ENCODE results near the gene TLN1. TPM values are rescaled to one million over a fixed set of nuclear protein-coding genes. Genes with fewer than 3 reads are reported as not detected.

The TLN1 gene, protein sequence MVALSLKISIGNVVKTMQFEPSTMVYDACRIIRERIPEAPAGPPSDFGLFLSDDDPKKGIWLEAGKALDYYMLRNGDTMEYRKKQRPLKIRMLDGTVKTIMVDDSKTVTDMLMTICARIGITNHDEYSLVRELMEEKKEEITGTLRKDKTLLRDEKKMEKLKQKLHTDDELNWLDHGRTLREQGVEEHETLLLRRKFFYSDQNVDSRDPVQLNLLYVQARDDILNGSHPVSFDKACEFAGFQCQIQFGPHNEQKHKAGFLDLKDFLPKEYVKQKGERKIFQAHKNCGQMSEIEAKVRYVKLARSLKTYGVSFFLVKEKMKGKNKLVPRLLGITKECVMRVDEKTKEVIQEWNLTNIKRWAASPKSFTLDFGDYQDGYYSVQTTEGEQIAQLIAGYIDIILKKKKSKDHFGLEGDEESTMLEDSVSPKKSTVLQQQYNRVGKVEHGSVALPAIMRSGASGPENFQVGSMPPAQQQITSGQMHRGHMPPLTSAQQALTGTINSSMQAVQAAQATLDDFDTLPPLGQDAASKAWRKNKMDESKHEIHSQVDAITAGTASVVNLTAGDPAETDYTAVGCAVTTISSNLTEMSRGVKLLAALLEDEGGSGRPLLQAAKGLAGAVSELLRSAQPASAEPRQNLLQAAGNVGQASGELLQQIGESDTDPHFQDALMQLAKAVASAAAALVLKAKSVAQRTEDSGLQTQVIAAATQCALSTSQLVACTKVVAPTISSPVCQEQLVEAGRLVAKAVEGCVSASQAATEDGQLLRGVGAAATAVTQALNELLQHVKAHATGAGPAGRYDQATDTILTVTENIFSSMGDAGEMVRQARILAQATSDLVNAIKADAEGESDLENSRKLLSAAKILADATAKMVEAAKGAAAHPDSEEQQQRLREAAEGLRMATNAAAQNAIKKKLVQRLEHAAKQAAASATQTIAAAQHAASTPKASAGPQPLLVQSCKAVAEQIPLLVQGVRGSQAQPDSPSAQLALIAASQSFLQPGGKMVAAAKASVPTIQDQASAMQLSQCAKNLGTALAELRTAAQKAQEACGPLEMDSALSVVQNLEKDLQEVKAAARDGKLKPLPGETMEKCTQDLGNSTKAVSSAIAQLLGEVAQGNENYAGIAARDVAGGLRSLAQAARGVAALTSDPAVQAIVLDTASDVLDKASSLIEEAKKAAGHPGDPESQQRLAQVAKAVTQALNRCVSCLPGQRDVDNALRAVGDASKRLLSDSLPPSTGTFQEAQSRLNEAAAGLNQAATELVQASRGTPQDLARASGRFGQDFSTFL (N-terminal part only)
- total RNA-seq: 160 TPM

DNA sequence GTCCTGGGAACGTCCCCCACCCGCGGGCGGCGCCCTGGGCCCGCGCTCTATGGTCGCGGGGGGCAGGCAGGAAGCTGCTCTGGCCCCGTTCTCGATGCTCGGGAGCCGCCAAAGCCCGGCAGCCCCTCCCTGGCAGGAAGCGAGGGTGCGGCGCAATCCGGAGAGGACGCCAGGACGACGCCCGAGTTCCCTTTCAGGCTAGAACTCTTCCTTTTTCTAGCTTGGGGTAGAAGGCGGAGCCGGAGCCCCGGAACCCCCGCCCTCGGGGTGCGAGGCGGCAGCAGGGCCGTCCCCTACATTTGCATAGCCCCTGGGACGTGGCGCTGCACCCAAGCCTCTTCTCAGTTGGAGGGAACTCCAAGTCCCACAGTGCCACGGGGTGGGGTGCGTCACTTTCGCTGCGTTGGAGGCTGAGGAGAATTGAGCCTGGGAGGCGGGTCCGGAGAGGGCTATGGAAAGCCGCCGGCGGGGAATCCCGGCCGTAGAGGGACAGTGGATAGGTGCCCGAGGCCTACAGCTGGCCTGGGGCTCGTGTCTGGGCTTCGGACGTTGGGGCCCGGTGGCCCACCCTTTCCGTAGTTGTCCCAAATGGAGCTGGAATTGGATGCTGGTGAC lies at the start of gene TLN1, which contains the start of gene CREB3:
TLN1 (minus strand) TSS at position 11 of the 615 bp plus-strand sequence. CDS start 6,501 bp downstream, outside the sequence.
CREB3 (plus strand) TSS at position 482 of the 615 bp plus-strand sequence; CDS start at position 589, 107 bp downstream.

DNA sequence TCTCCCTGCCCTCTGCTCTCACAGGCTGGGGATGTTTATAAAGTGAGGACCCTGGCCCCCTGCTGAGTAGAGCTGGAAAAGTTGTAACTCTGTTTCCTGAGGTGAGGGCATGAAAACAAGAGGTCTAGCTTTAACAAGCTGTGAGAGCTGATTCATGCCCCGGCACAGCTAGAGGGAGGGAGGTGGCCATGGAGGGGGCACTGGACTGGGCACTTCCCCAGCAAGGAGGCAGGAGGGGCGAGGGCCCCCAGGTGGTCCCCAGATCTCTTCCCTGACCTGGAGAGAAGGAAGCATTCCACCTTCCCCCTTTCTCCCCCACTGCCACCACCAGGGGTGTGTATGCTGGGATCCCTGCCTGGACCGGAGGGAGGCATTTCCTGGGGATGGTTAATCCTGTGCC lies 22.3 kb upstream of the TLN1 start, which contains the start of gene MSMP:
MSMP (minus strand) TSS at position 13 of the 400 bp plus-strand sequence. CDS start 147 bp downstream, outside the sequence.

DNA sequence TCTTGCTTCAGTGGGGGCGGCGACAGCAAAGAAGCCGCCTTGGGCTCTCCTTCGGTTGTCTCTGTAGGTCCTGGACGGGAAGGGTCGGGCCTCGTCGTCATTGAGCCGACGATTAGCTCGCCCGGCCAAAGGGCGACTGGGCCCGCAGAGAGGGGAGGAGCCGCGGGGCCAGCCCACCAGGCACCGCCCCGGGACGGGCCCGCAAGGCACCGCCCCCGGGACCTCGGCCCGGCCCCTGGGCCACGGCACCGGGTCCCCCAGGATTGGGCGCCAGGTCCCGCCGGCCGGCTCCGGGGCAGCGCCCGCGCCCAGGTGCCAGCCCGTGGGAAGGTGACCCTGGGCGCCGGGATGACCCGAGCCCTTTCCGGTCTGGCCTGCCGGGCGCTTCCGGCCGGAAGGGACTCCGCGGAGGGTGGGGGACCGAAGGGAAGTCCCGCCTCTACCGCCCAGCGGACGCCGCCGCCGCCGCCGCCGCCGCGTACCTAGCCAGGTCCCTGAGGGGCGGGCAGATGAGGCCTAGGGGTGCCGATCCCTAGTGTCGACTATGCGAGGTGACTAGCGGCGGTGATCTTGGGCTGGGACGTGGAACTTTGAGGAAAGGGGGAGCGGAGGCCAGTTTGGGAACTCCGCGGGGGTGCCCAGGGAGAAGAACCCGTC lies 17.0 kb upstream of the TLN1 start, which contains the start of the genes GBA2 and RGP1:
GBA2 (minus strand) TSS at position 371 of the 657 bp plus-strand sequence. CDS start 524 bp downstream, outside the sequence.
RGP1 (plus strand) TSS at position 430 of the 657 bp plus-strand sequence. CDS start 469 bp downstream, outside the sequence.

DNA sequence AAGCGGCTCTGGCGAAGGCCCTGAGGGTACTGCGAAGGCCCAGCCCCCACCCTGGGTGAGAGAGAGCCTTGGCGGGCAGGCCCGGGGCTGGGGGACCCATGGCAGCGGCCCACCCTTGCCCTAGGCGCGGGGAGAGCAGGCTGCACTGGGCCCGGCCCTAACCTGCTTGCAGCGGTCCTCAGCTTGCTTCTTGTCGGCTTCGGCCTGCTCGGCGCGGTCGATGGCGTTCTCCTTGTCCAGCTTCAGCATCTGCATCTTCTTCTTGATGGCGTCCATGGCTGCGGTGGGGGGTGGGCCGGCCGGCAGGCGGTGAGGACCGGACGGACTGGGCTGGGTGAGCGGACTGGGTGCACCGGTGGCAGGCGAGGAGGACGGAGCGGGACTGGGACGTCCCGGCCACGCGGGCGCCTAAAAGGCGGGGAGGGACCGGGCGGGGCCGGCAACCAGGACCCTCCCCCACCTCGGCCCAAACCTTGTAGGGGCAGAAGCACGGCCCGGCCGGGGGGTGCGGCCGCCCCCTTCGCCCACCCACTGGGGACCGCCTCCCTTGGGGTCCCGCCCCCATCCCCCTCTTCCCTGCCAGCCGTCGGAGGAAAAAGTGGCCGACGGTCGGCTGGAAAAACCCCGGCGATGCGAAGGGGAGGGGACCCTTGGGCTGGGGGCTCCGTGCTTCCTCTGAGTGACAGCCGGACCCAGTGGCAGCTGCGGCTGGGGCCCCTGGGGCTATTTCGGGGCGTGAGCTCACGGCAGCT lies 42.3 kb downstream of the TLN1 start, which contains the start of gene TPM2:
TPM2 (minus strand) TSS at position 384 of the 752 bp plus-strand sequence; CDS start at position 276, 108 bp downstream.

DNA sequence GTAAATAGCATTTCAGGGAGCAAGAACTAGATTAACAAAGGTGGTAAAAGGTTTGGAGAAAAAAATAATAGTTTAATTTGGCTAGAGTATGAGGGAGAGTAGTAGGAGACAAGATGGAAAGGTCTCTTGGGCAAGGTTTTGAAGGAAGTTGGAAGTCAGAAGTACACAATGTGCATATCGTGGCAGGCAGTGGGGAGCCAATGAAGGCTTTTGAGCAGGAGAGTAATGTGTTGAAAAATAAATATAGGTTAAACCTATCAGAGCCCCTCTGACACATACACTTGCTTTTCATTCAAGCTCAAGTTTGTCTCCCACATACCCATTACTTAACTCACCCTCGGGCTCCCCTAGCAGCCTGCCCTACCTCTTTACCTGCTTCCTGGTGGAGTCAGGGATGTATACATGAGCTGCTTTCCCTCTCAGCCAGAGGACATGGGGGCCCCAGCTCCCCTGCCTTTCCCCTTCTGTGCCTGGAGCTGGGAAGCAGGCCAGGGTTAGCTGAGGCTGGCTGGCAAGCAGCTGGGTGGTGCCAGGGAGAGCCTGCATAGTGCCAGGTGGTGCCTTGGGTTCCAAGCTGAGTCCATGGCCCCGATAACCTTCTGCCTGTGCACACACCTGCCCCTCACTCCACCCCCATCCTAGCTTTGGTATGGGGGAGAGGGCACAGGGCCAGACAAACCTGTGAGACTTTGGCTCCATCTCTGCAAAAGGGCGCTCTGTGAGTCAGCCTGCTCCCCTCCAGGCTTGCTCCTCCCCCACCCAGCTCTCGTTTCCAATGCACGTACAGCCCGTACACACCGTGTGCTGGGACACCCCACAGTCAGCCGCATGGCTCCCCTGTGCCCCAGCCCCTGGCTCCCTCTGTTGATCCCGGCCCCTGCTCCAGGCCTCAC lies 58.6 kb downstream of the TLN1 start, which contains the start of gene CA9:
CA9 (plus strand) TSS at position 797 of the 893 bp plus-strand sequence; CDS start at position 829, 32 bp downstream.

DNA sequence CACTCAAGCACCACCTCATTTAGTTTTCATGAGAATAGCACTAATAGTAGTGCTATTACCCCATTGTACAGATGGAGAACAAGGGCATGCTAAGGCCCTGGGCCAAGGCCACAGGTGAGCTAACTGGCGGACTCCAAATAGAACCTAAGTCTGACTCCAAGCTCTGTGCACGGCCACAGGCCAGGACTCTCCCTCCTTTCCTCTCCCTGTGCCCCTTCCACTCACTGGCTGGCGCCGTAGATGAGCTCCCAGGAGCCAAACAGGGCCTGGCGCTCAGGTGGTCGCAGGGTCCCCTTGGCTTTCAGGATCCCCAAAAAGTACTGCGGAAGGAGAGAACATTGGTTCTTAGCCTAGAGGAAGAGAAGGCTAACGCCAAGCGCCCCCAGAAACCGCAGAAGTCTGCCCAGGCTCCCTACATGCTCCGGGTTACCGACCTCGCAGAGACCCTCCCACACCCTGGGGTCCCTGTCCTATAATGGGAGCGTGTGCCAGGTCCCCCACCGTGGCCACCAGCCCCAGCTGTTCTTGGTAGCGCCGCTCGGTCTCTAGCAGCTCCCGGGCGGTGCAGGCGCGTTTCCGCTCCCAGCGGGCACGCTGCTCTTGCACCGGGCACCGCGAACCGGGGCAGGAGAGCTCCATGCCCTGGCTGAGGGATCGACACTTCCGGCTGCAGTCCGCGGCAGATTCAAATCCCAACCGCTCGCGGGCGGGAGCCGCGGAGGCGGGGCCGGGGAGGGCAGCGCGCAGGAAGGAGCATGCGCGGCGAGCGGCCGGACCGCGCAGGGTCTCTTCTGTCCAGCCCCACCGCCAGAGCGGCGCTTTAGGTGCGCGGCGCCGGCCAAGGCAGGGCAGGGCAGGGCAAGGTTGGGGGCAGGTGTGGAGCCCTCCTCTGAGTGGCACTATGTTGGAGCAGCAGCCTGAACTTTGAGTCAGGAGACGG lies 67.2 kb downstream of the TLN1 start, which contains the start of gene ARHGEF39:
ARHGEF39 (minus strand) TSS at position 665 of the 940 bp plus-strand sequence; CDS start at position 639, 26 bp downstream.

DNA sequence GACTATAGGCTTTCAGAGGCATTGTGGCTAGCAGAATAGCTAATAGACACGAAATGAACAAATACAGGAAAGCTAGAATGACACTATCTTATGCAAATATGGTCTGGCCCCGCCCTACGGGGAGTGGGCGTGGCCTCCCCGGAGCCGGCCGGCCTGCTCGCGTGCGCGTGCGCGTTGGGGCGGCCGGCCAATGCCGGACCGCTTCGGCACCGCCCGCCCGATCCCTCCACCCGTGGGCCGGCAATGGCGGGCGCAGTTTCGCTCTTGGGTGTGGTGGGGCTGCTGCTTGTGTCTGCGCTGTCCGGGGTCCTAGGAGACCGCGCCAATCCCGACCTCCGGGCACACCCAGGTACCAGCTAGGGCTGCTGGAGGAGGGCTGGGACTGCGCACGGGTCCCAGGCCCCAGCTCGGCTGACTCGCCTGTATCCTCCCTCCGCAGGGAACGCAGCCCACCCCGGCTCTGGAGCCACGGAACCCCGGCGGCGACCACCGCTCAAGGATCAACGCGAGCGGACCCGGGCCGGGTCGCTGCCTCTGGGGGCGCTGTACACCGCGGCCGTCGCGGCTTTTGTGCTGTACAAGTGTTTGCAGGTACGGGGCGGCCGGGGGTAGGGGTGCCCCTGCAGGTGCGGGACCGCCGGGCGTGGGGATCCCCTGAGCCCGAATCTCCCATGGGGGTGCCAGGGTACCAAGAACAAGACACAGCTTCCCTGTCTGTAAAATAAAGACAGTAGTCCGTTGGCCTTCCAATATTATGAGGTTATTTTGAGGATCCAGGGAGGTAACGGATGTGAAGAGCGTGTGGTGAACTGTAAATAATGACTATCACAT lies 73.6 kb downstream of the TLN1 start, which contains the start of gene CCDC107:
CCDC107 (plus strand) TSS at position 156 of the 831 bp plus-strand sequence; CDS start at position 244, 88 bp downstream.

DNA sequence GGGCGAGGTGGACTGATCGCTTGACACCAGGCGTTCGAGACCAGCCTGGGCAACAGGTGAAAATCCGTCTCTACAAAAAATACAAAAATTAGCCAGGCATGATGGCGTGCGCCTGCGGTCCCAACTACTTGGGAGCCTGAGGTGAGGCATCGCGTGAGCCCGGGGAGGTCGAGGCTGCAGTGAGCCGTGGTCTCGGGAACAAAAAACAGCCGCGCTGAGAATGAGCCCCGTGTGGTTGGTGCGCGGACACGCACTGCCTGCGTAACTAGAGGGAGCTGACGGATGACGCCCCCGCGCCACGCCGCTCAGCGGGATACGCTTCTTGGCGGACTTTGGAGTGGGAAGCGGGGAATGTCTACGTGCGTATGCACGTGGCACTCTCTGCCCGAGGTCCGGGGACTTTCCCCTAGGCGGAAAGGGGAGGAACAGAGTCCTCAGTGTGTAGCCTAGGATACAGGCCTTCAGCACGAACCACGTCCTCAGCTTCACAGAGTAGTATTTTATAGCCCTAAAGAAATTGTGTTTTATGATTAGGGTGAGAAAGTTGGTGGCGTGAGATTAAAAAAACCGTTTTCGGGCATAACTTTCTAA lies 74.4 kb downstream of the TLN1 start, which contains the start of gene RMRP:
RMRP (minus strand) TSS at position 474 of the 591 bp plus-strand sequence.

DNA sequence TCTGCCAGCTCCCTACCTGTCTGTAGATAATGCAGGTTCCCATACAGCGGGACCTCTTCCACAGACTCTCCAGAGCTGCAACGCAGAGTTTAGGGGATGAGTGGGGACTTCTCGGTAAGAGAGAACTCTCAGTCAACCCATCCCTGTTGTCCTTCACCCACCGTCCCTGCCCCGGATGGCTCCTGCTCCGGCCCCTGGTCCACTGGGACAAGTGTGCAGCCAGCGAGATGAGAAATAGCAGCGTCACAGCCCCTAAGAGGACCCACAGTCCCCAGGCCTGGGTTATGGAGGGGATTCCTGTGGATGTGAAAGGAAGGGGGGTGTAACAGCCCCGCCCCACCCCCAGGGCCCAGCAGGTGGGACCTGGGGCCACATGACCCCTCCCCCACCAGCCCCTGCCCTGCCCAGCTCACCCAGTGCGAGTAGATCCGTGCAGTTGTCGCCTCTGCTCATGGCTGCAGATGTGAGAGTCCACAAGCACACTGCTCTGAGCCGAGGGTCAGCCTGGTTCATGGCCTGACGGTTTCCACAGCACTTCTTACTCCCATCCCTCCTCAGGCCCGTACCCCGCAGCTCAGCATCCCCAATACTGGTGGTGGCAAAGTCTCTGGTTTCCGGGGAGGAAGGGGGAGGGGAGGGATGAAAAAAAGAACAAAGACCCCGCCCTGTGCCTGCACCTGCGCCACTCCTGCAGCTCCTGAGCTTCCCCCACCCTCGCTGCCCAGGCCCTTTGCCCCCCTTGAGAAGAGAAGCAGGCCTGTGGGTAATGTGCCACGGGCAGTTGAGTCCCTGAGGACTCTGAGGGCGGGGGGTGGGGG lies 81.4 kb downstream of the TLN1 start, which contains the start of gene SIT1:
SIT1 (minus strand) TSS at position 591 of the 818 bp plus-strand sequence; CDS start at position 513, 78 bp downstream.

Other genes with a start within 250 kb of the TLN1 start
- gene RUSC2, start 242.1 kb downstream of the TLN1 start, total RNA-seq: 40.5 TPM
- gene TESK1, start 126.9 kb downstream of the TLN1 start, total RNA-seq: 23.4 TPM
- 2.5 TPM for gene CD72, start 113.8 kb downstream of the TLN1 start, total RNA-seq
- not detected for gene SIT1, start 81.3 kb downstream of the TLN1 start, total RNA-seq
- 5,655 TPM for gene RMRP, start 74.2 kb downstream of the TLN1 start, total RNA-seq
- gene CCDC107, start 73.9 kb downstream of the TLN1 start, total RNA-seq: 8.9 TPM
- gene ARHGEF39, start 67.0 kb downstream of the TLN1 start, total RNA-seq: 1.9 TPM
- gene CA9, start 58.3 kb downstream of the TLN1 start, total RNA-seq: 0.88 TPM
- 288 TPM for gene TPM2, start 42.3 kb downstream of the TLN1 start, total RNA-seq
- 32.2 TPM for gene CREB3, start 471 bp upstream of the TLN1 start, total RNA-seq
- gene GBA2, start 17.0 kb upstream of the TLN1 start, total RNA-seq: 60.5 TPM
- 21.8 TPM for gene RGP1, start 17.1 kb upstream of the TLN1 start, total RNA-seq
- 2.3 TPM for gene MSMP, start 22.1 kb upstream of the TLN1 start, total RNA-seq
- 30.7 TPM for gene NPR2, start 59.4 kb upstream of the TLN1 start, total RNA-seq
- gene SPAG8, start 80.1 kb upstream of the TLN1 start, total RNA-seq: 2.9 TPM
- 17.0 TPM for gene HINT2, start 82.8 kb upstream of the TLN1 start, total RNA-seq
- gene FAM221B, start 96.5 kb upstream of the TLN1 start, total RNA-seq: not detected
- gene TMEM8B, start 97.0 kb upstream of the TLN1 start, total RNA-seq: 16.6 TPM
- gene OR13J1, start 138.2 kb upstream of the TLN1 start, total RNA-seq: not detected
- not detected for gene HRCT1, start 174.0 kb upstream of the TLN1 start, total RNA-seq
- 0.33 TPM for gene SPAAR, start 177.3 kb upstream of the TLN1 start, total RNA-seq
- not detected for gene OR2S2, start 226.0 kb upstream of the TLN1 start, total RNA-seq